Amniotic epithelial cell (primary cell): ENCODE measurements around the gene UBE2C.

Source experiments
- DNase-seq: peaks from one replicate; pipeline ENCODE4 v3.0.0-alpha.2; 2010; ENCODE audit warnings: low read depth

Gene UBE2C

DNA sequence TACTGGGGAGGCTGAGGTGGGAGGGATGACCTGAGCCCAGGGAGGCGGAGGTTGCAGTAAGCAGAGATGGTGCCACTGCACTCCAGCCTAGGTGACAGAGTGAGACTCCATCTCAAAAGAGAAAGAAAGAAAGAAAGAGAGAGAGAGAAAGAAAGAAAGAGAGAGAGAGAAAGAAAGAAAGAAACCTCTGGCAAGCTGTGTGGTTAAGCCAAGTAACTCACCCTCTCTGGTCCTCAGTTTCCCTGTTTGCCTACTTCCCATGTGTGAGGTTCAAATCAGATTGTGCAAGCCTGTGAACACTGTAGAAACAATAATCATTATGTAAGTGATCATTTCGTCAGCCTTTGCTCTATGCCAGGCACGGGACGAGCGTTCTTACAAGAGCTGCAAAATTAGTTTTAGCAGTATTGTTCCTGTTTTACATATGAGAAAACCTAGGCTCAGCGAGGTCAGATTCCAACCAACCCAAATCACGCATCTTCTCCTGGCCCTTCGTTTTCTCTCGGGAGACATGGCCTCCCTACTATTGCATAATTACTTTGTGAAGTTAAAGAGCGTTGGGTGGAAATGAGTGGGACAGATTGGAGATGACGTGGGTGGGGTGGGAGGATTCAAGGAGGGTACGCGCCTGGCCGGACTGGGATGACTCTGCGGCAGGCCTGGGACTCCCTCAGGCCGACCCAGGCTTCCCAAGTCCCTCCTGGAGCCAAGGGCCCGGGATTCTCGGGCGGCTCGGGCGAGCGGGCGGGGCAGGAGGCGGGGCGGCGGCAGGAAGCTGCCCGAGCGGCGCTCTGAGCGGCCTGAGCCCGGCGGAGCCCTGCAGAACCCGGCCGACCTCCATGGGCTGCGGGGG, 20.8 kb downstream of the UBE2C start, which contains the start of gene SNX21:
TSS of gene SNX21 (plus strand) at position 770 of the 853 bp plus-strand sequence. CDS start 121 bp downstream, outside the sequence.
- DNase-seq: peak; percentile 97

DNA sequence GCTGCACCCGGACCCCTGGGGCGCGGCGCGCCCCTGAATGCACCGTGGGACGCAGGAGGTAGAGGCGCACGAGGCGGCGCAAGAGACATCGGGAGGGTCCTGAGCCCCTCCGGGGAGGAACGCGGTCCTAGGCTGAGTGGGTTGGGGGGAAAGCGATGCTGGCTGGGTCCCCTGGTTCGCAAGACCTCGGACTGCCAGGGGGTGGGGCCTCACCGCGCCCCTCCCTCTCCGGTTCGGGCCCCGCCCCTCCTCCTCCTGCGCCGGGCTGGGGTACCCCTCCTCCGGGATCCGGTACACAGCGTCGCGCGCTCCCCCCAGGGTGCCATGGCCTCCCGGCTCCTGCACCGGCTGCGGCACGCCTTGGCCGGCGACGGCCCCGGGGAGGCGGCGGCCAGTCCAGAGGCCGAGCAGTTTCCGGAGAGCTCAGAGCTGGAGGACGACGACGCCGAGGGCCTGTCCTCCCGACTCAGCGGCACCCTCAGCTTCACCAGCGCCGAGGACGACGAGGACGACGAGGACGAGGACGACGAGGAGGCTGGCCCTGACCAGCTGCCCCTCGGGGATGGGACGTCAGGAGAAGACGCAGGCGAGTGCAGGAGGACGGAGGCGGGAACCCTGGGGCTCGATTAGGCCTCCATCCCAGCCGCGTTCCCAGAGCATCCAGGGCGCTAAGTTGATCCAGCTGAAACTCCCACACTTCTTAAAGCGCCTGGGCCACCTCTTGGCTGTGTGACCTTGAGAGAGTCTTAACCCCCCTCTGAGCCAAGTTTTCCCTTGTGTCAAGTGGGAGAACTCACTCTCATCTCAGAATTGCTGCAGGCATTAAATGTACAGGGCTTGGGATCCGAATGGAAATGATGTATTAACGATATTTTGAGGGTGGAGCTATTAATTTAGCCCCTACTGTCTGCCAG, 21.7 kb downstream of the UBE2C start:
- DNase-seq: peak; percentile 51

DNA sequence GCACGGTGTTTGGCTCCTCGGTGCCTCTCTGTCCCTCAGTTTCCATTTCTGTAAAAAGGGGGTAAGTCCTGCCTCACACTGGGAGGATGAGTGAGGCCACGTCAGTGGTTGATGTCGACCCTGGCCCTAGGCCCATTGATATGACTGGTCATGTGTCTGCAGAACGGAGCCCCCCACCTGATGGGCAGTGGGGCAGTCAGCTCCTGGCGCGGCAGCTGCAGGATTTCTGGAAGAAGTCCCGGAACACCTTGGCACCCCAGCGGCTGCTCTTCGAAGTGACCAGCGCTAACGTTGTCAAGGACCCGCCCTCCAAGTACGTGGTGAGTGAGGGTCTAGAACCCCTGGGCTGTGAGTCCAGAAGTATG, 22.3 kb downstream of the UBE2C start:
- no peak for DNase-seq

DNA sequence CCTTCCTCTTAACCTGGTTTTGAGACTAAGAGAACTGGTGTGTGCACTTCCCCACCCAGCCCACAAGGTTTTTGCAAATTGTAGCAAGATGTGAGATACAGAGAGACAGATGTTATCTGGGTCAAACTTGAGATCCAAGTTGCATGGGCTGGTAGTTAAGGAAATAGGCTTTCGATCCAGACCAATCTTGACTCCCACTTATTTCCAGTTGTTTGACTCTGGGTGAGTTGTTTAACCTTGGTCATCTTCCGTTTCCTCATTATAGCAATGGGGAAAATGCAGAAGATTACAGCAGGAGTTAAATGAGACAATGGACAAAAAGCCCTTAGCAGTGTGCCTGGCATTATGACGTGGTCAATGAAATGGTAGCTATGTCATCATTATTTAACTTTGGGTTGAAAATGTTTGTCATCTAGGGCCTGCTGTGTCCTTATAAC, 22.9 kb downstream of the UBE2C start:
- peak; percentile 19 for DNase-seq

- DNase-seq: peak; percentile 18
Measured at GRCh38 chr20:45835825-45836224, 23.4 kb downstream of the UBE2C start.

DNA sequence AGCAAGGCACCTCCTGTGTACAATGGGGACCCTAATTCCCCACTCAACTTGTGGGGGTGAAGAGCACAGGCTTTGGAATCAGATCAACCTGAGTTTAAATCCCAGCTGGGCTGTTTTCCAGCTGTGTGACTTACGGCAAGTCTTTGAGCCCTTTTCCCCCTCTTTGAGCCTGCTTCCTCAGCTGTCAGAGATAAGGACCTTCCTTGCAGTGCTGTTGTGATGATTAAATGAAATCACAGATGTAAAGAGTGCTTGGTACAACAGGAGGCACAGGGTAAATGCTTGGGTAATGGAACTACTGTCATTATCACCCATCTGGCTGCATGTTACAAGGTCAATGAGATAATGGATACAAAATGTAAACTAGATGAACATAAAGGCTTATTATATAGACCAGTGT, 24.4 kb downstream of the UBE2C start:
- DNase-seq: peak; percentile 76

GRCh38 chr20:45840700-45841198, 28.3 kb downstream of the UBE2C start:
- DNase-seq: no peak

GRCh38 chr20:45841407-45842129, 29.1 kb downstream of the UBE2C start:
- DNase-seq: no peak

DNA sequence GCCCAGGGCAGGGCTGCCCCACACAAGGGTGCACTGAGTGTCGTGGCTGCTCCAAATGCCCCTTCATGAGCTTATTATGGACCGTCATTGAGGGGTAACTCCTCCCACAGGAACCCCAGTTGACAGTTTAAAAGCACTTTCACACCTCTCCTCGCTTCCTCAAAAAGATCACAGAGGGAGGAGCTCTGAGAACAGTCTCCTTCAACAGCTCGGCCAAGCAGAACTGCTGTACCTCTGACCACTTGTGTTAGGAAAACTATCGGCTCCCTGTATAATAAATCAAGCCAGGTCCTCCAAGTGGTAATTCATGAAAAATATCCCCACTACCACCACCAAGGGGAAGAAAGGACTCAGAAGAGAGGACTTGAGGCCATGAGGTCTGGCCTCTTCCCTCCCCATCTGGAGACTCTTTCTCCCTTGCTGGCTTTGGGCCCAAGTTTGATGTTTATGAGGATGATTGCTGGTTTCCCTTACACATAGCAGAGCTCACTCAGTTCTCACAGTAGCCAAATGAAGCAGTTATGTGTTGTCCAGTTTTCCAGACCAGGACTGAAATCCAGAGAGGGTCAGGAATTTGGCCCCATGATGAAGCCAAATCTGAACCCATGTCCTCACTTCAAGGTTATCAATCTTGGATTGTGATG, 29.8 kb downstream of the UBE2C start:
- peak; percentile 77 for DNase-seq

GRCh38 chr20:45843506-45843905, 31.1 kb downstream of the UBE2C start:
- DNase-seq: no peak

DNA sequence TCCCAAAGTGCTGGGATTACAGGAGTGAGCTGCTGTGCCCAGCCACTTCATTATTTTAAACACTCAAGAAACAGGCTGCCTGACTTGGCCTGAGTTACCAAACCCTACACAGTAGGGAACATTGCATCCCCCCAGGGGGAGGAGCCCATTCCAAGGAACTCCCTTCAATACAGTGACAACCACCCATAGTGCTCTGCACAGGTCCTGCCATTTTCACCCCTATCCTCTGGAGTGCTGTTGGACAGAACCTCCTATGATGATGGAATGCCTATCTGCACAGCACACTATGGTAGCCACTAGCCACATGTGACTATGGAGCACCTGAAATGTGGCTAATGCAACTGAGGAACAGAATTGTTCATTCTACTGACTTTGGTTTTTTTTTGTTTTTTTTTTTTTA, 33.0 kb downstream of the UBE2C start:
- DNase-seq: no peak

DNA sequence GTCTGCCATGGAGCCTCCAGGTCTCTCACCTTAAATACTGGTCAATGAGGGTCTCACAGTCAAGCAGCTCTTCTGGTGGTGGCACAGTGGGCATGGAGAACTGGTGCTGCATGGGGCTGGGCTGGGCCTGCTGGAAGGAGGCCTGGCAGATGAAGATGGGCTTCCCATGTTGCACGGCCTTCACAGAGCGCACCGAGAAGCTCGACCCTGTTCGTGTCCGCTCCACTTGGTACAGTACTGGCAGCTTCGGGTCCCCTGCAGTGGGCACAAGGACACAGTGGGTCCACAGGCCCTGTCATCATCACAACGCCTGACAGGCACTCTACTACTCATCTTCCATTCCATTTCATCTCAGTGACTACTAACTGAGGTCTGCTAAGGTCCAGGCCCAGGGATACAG, 36.0 kb downstream of the UBE2C start:
- DNase-seq: no peak

GRCh38 chr20:45848969-45849582, 36.6 kb downstream of the UBE2C start:
- peak; percentile 19 for DNase-seq

DNA sequence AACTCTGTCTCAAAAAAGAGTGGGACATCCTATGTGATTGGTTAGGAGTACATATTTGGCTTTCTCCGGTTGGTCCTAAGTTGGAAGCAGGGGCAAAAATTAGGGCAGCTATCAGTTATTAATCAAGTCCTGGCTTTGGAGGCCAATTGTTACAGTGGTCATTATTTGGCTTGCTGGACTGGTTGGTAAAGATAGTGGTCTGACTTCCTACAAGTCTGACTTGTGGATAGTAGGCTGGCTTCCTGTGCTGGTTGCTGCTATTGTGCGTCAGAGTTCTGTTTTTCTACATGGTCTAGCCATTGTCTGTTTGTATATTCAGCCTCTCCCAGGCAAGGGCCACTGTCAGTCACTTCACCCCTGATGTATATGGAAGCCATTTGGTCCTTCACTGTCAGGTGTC, 37.8 kb downstream of the UBE2C start:
- DNase-seq: no peak

DNA sequence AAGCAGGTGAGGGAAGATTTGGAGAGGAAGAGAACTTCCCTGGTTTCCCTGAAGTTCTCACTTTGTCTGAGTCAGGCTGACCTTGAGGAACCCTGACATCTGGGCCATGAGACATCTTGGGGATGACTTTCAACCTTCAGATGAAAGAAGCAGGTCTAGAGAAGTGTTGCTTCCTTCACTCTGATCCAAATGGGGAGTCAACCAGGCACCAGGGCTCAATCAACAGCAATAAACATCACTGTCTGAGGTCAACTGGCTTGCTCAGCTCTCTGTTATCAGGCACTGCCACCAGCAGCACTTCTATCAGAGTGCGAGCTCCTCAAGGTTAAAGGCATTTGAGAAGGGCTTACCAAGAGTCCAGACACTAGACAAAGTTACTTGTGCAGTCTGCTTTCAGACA, 38.5 kb downstream of the UBE2C start:
- DNase-seq: no peak

DNA sequence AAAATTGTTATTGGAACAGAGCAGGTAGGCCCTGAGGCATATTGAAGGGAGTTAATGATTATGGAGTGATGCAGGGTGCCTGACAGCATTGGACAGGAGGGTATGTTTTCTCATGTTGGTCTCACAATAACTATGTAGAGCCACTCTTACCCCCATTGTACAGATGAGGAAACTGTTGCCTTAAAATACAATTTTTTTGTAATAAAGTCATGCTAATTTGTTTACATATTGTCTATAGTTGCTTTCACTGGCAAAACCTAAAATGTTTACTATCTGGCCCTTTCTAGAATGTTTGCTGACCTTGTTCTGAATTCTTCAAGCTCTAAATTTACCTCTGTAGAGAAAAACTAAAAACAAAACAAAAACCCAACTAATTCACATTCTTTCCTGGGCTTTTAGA, 39.1 kb downstream of the UBE2C start:
- DNase-seq: no peak

DNA sequence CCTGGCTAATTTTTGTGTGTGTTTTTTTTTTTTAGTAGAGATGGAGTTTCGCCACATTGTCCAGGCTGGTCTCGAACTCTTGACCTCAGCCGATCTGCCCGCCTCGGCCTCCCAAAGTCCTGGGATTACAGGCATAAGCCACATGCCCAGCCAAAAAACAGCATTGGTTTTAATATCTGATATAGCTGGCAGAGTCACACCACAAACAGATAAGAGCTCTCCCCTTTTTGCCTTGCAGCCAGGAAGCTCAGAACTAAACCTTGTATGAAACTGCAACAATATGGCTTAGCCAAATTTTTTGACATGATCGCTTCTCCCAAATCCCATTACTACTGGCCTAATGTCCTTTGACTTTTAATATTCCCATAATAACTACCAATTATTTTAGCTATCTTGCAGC, 39.9 kb downstream of the UBE2C start:
- DNase-seq: no peak

DNA sequence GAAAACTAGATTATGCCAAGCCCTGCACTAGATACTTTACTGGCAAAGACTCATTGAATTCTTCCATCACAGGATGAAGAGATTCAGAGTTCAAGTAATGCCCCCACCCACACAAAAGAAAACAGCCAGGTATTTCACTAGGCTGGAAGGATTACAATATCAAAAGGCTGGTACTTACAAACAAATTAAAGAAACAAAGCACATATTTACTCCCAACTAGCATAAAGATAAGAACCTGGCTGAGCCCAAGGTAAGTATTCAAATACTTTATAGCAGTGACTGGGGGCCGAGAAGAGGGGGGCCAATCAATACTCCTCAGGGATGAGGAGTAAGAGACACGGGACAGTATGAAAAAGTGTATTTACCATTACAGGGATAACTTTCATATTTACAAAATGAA, 41.0 kb downstream of the UBE2C start:
- no peak for DNase-seq

DNA sequence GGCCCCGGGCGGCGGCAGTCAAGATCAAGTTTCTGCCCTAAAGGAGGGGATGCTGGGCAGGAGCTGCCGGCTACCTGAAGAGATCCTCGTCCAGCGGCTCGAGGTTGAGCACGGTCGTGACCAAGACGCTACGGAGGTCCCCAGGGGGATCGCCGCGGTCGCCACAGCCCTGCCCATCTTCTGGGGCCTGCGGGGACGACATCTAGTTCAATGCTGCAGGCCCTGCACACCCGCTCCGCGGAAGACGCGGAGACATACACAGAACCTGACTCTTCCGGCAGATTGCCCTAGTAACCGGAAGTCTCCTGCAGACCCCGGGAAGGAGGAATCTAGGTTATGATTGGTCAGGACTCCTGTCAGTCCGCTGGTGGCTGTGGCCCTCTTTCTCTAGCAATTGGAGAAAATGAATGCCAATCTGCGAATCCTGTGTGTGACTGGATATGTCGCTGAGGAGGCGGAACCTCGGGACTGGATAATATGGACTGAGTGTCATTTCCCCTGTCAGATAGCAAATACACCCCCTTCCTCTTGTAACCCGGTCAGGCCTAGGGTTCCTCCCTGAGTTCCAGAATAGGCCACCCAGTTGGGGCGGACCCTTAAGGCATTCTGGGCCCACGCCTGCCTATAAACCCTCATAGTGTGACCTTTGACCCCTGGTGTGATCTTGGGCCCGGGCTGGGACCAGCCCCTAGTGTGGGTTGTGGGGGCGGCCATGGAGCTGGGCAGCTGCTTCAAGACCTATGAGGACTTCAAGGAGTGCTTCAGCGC, 44.9 kb downstream of the UBE2C start, which contains the start of the genes ACOT8 and ZSWIM3:
TSS of gene ACOT8 (minus strand) at position 279 of the 768 bp plus-strand sequence. CDS start at position 202, 77 bp downstream.
TSS of gene ZSWIM3 (plus strand) at position 501 of the 768 bp plus-strand sequence. CDS start at position 713, 212 bp downstream.
- peak; percentile 100 for DNase-seq

DNA sequence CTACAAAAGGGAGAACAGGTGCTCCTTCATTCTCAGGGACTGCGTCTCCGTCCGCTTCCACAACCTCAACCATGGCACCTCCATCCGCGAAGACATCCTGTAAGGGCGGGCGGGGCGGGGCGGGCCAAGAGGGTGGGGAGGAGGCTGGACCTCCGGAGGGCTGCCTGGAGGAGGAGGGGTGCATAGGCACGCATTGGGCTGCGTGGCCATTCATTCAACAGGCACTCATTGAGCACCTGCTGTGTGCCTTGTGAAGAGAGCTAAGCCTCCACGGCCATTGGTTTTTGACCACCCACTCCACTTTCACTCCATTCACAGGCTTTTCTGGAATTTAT, 45.4 kb downstream of the UBE2C start:
- DNase-seq: no peak
